ENCODE measurements around the gene PSMB5. TPM values are rescaled to one million over a fixed set of nuclear protein-coding genes. Genes with fewer than 3 reads are reported as not detected.

Gene PSMB5
- total and polyA plus RNA-seq, 2 of the 13 experiments (the other 11 are each of a cell fraction or from before 2014, with no cell fraction given) = 705 to 871 TPM

DNA sequence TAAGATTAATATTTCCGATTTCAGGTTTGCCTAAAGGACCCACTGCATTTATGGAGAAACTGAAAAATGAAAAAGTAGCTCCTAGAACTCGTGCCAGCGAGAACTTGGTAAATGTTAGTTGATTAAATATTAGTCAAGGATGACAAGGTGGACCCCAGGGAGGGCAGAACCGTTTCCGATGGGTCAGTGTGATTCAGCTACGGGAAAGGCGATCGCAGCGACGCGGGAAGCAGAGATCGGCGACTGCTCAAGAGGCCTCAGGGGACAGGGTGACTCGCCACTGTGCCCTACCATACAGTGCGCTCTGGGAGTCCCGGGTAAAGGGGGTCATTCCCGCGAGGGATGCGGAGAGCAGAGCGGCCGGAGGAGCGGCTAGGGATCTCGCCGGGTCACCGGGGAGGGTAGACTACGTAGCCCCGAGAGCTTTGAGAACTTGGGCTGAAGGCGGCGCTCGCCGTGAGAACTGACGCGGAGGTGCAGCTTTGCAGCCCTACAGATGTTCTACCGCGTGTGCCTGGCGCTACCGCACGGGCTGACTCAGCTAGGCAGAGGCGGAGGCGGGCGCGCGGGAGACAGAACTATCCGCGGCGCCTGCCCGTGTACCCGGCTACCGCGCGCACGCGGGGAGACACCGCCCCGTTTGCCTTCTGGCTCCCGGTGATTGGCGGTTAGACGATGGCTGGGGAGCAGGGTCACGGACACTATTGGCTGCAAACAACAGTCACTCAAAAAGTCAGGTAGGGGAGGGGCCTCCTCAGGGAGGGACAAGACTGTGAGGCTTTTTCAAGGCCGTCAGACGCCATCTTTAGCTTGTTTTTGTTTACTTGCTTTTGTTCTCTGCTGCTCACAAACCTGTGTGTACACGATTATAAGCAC lies 27.9 kb downstream of the PSMB5 start (continued):
- TF ChIP-seq MTA3 (CRISPR knock-in tag; IDR thresholded peaks at IDR 0.05) = peak; percentile 83; the same call in 1 of the 2 replicates
- TF ChIP-seq ARNT2 (CRISPR knock-in tag; IDR thresholded peaks at IDR 0.05; ENCODE audit: low read depth) = peak; percentile 99
- TF ChIP-seq, protein P1, sequence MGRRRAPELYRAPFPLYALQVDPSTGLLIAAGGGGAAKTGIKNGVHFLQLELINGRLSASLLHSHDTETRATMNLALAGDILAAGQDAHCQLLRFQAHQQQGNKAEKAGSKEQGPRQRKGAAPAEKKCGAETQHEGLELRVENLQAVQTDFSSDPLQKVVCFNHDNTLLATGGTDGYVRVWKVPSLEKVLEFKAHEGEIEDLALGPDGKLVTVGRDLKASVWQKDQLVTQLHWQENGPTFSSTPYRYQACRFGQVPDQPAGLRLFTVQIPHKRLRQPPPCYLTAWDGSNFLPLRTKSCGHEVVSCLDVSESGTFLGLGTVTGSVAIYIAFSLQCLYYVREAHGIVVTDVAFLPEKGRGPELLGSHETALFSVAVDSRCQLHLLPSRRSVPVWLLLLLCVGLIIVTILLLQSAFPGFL (CRISPR knock-in tag; IDR thresholded peaks at IDR 0.05) = no peak; the same call in 1 of the 2 replicates
- TF ChIP-seq, protein P2, sequence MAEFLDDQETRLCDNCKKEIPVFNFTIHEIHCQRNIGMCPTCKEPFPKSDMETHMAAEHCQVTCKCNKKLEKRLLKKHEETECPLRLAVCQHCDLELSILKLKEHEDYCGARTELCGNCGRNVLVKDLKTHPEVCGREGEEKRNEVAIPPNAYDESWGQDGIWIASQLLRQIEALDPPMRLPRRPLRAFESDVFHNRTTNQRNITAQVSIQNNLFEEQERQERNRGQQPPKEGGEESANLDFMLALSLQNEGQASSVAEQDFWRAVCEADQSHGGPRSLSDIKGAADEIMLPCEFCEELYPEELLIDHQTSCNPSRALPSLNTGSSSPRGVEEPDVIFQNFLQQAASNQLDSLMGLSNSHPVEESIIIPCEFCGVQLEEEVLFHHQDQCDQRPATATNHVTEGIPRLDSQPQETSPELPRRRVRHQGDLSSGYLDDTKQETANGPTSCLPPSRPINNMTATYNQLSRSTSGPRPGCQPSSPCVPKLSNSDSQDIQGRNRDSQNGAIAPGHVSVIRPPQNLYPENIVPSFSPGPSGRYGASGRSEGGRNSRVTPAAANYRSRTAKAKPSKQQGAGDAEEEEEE (CRISPR knock-in tag; IDR thresholded peaks at IDR 0.05; ENCODE audit: borderline replicate concordance) = peak; percentile 76; the same call in 1 of the 2 replicates
- TF ChIP-seq ZIK1 (CRISPR knock-in tag; IDR thresholded peaks at IDR 0.05; ENCODE audit: borderline replicate concordance, low read depth) = peak; percentile 97
- TF ChIP-seq NCOR1 (IDR thresholded peaks at IDR 0.05; ENCODE audit: borderline replicate concordance, low read length) = no peak
- TF ChIP-seq ARNT (IDR thresholded peaks at IDR 0.05) = no peak
- peak; percentile 99 for TF ChIP-seq ZNF232 (CRISPR knock-in tag; IDR thresholded peaks at IDR 0.05; ENCODE audit: borderline replicate concordance)
- peak; percentile 99 for TF ChIP-seq ZNF607 (CRISPR knock-in tag; IDR thresholded peaks at IDR 0.05; ENCODE audit: borderline replicate concordance)
- no peak for TF ChIP-seq ZNF207 (IDR thresholded peaks at IDR 0.05; ENCODE audit: borderline replicate concordance)
- TF ChIP-seq, protein P3, sequence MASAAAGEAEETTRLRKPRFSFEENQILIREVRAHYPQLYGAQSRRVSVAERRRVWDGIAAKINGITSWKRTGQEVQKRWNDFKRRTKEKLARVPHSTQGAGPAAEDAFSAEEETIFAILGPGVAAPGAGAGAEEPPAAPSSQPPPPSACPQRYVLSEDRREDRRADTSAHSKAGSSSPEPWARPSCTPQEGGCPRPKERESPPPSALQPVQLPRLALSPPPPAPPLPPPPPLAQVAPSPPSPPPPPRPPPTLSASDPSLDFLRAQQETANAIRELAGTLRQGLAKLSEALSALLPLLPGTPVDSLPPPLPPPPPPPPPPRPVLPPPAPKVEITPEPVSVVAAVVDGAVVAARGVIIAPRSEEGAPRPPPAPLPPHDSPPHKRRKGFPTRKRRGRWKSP (CRISPR knock-in tag; IDR thresholded peaks at IDR 0.05) = peak; percentile 99
- TF ChIP-seq RAD21 (CRISPR knock-in tag; IDR thresholded peaks at IDR 0.05) = peak; percentile 91
- peak; percentile 100 for TF ChIP-seq ZNF292 (CRISPR knock-in tag; IDR thresholded peaks at IDR 0.05; ENCODE audit: borderline replicate concordance, low read depth)
- TF ChIP-seq, protein P4, sequence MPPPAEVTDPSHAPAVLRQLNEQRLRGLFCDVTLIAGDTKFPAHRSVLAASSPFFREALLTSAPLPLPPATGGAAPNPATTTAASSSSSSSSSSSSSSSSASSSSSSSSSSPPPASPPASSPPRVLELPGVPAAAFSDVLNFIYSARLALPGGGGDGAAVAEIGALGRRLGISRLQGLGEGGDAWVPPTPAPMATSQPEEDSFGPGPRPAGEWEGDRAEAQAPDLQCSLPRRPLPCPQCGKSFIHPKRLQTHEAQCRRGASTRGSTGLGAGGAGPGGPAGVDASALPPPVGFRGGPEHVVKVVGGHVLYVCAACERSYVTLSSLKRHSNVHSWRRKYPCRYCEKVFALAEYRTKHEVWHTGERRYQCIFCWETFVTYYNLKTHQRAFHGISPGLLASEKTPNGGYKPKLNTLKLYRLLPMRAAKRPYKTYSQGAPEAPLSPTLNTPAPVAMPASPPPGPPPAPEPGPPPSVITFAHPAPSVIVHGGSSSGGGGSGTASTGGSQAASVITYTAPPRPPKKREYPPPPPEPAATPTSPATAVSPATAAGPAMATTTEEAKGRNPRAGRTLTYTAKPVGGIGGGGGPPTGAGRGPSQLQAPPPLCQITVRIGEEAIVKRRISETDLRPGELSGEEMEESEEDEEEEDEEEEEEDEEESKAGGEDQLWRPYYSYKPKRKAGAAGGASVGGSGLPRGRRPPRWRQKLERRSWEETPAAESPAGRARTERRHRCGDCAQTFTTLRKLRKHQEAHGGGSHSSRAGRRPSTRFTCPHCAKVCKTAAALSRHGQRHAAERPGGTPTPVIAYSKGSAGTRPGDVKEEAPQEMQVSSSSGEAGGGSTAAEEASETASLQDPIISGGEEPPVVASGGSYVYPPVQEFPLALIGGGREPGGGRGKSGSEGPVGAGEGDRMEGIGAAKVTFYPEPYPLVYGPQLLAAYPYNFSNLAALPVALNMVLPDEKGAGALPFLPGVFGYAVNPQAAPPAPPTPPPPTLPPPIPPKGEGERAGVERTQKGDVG (CRISPR knock-in tag; IDR thresholded peaks at IDR 0.05; ENCODE audit: borderline replicate concordance) = peak; percentile 99; the same call in 1 of the 2 replicates
- TF ChIP-seq RXRA (CRISPR knock-in tag; IDR thresholded peaks at IDR 0.05) = peak; percentile 96
- peak; percentile 98 for TF ChIP-seq KMT2B (CRISPR knock-in tag; IDR thresholded peaks at IDR 0.05)
- TF ChIP-seq PHF5A (CRISPR knock-in tag; IDR thresholded peaks at IDR 0.05; ENCODE audit: low read depth, unreplicated experiment) = peak; percentile 98
- peak; percentile 96 for TF ChIP-seq ZNF446 (CRISPR knock-in tag; IDR thresholded peaks at IDR 0.05)
- TF ChIP-seq, protein P5, sequence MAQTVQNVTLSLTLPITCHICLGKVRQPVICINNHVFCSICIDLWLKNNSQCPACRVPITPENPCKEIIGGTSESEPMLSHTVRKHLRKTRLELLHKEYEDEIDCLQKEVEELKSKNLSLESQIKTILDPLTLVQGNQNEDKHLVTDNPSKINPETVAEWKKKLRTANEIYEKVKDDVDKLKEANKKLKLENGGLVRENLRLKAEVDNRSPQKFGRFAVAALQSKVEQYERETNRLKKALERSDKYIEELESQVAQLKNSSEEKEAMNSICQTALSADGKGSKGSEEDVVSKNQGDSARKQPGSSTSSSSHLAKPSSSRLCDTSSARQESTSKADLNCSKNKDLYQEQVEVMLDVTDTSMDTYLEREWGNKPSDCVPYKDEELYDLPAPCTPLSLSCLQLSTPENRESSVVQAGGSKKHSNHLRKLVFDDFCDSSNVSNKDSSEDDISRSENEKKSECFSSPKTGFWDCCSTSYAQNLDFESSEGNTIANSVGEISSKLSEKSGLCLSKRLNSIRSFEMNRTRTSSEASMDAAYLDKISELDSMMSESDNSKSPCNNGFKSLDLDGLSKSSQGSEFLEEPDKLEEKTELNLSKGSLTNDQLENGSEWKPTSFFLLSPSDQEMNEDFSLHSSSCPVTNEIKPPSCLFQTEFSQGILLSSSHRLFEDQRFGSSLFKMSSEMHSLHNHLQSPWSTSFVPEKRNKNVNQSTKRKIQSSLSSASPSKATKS (CRISPR knock-in tag; IDR thresholded peaks at IDR 0.05) = no peak
